ENCODE results near the gene CAMK2G. TPM values are rescaled to one million over a fixed set of nuclear protein-coding genes. Genes with fewer than 3 reads are reported as not detected.

The CAMK2G gene
- total RNA-seq, 1 experiment from 2014 or later, result 58.9 TPM

- intact Hi-C loops (cut with micrococcal nuclease; ENCODE audit: unreplicated experiment), result loop anchor here (2.0 kb wide), 1 partner anchor 30 kb away; no protein-coding TSS in a partner anchor
- CTCF ChIA-PET, result interaction anchor here (1.3 to 3.3 kb wide), 2 partner anchors 30 to 39 kb away, joined by 3 to 20 read pairs; no protein-coding TSS in a partner anchor
- peaks cover 50% of the 10 kb centered on the region for H3K36me3 Mint-ChIP-seq (ENCODE audit: insufficient read depth, unreplicated experiment)
- peak; percentile 91 for DNase-seq
- TF ChIP-seq CTCF (IDR thresholded peaks at IDR 0.05; ENCODE audit: unreplicated experiment), result peak; percentile 99
- H3K4me3 Mint-ChIP-seq (ENCODE audit: low read depth, unreplicated experiment), result no peak overlapping the region
- peaks cover 1% of the 10 kb centered on the region for H3K4me1 Mint-ChIP-seq (ENCODE audit: low read depth, unreplicated experiment)
- no peak overlapping the region for H3K27ac Mint-ChIP-seq (ENCODE audit: unreplicated experiment)
- no TSS peak for BruUV-seq (replicated peaks)
- H3K27me3 Mint-ChIP-seq (ENCODE audit: unreplicated experiment), result no peaks in the 10 kb centered on the region
- H3K9me3 Mint-ChIP-seq (ENCODE audit: low read depth, unreplicated experiment), result no peaks in the 10 kb centered on the region
Measured at GRCh38 chr10:73848821-73849489, 25.4 kb downstream of the CAMK2G start.

GRCh38 chr10:73847031-73847430 is 27.3 kb downstream of the CAMK2G start:
- intact Hi-C loops (cut with micrococcal nuclease; ENCODE audit: unreplicated experiment), result no loop called here
- BruUV-seq (replicated peaks), result no TSS peak
- Mint-ChIP-seq H3K27ac (ENCODE audit: unreplicated experiment) (no peak overlapping the region), H3K9me3 (ENCODE audit: low read depth, unreplicated experiment) (no peaks in the 10 kb centered on the region), H3K4me1 (ENCODE audit: low read depth, unreplicated experiment) (peaks cover 9% of the 10 kb centered on the region), H3K36me3 (ENCODE audit: insufficient read depth, unreplicated experiment) (peaks cover 52% of the 10 kb centered on the region), H3K27me3 (ENCODE audit: unreplicated experiment) (no peaks in the 10 kb centered on the region), H3K4me3 (ENCODE audit: low read depth, unreplicated experiment) (no peak overlapping the region)
- CTCF ChIA-PET, result interaction anchor here (1.8 kb wide), 1 partner anchor 33 kb away, joined by 6 read pairs; no protein-coding TSS in a partner anchor
- DNase-seq, result no peak
- TF ChIP-seq CTCF (IDR thresholded peaks at IDR 0.05; ENCODE audit: unreplicated experiment), result no peak

- Mint-ChIP-seq H3K9me3 (ENCODE audit: low read depth, unreplicated experiment) (no peaks in the 10 kb centered on the region), H3K27me3 (ENCODE audit: unreplicated experiment) (no peaks in the 10 kb centered on the region), H3K4me3 (ENCODE audit: low read depth, unreplicated experiment) (no peak overlapping the region), H3K4me1 (ENCODE audit: low read depth, unreplicated experiment) (peaks cover 9% of the 10 kb centered on the region), H3K36me3 (ENCODE audit: insufficient read depth, unreplicated experiment) (peaks cover 53% of the 10 kb centered on the region), H3K27ac (ENCODE audit: unreplicated experiment) (no peak overlapping the region)
- BruUV-seq (replicated peaks), result no TSS peak
- DNase-seq, result no peak
- CTCF ChIA-PET, result no interaction called here
- no peak for TF ChIP-seq CTCF (IDR thresholded peaks at IDR 0.05; ENCODE audit: unreplicated experiment)
- intact Hi-C loops (cut with micrococcal nuclease; ENCODE audit: unreplicated experiment), result no loop called here
Measured at GRCh38 chr10:73843261-73843660, 31.1 kb downstream of the CAMK2G start.

- H3K27me3 Mint-ChIP-seq (ENCODE audit: unreplicated experiment), result no peaks in the 10 kb centered on the region
- BruUV-seq (replicated peaks), result no TSS peak
- H3K27ac Mint-ChIP-seq (ENCODE audit: unreplicated experiment), result no peak overlapping the region
- peaks cover 9% of the 10 kb centered on the region for H3K4me1 Mint-ChIP-seq (ENCODE audit: low read depth, unreplicated experiment)
- intact Hi-C loops (cut with micrococcal nuclease; ENCODE audit: unreplicated experiment), result no loop called here
- CTCF ChIA-PET, result interaction anchor here (0.6 kb wide), 1 partner anchor 429 kb away, joined by 3 read pairs; no protein-coding TSS in a partner anchor
- H3K4me3 Mint-ChIP-seq (ENCODE audit: low read depth, unreplicated experiment), result no peak overlapping the region
- peaks cover 49% of the 10 kb centered on the region for H3K36me3 Mint-ChIP-seq (ENCODE audit: insufficient read depth, unreplicated experiment)
- no peak for DNase-seq
- H3K9me3 Mint-ChIP-seq (ENCODE audit: low read depth, unreplicated experiment), result no peaks in the 10 kb centered on the region
- no peak for TF ChIP-seq CTCF (IDR thresholded peaks at IDR 0.05; ENCODE audit: unreplicated experiment)
Measured at GRCh38 chr10:73842349-73842748, 32.0 kb downstream of the CAMK2G start.
